Femur (tissue), 1 donor: ENCODE measurements around the gene HLA-F.

Source experiments
- DNase-seq: peaks from one replicate; pipeline ENCODE4 v3.0.0-alpha.2; 2017

Gene HLA-F

GRCh38 chr6:29724937-29725869 is 2.0 kb downstream of the HLA-F start:
- no peak for DNase-seq

GRCh38 chr6:29726001-29726400 is 2.8 kb downstream of the HLA-F start:
- DNase-seq: no peak

GRCh38 chr6:29726571-29727194 is 3.4 kb downstream of the HLA-F start:
- DNase-seq: no peak

GRCh38 chr6:29727637-29728036 is 4.4 kb downstream of the HLA-F start:
- no peak for DNase-seq

- no peak for DNase-seq
Measured at GRCh38 chr6:29728173-29728874, 5.1 kb downstream of the HLA-F start.

- no peak for DNase-seq
Measured at GRCh38 chr6:29728875-29729270, 5.6 kb downstream of the HLA-F start.

GRCh38 chr6:29729774-29730328 is 6.6 kb downstream of the HLA-F start:
- DNase-seq: no peak

- no peak for DNase-seq
Measured at GRCh38 chr6:29730575-29731126, 7.4 kb downstream of the HLA-F start.

- no peak for DNase-seq
Measured at GRCh38 chr6:29731281-29731680, 8.0 kb downstream of the HLA-F start.

- DNase-seq: no peak
Measured at GRCh38 chr6:29733057-29733456, 9.8 kb downstream of the HLA-F start.

GRCh38 chr6:29734046-29735018 is 11.1 kb downstream of the HLA-F start:
- no peak for DNase-seq

- no peak for DNase-seq
Measured at GRCh38 chr6:29736563-29736962, 13.3 kb downstream of the HLA-F start.

GRCh38 chr6:29737707-29738630 is 14.7 kb downstream of the HLA-F start:
- peak; percentile 55 for DNase-seq

- DNase-seq: no peak
Measured at GRCh38 chr6:29739136-29739881, 16.1 kb downstream of the HLA-F start.

GRCh38 chr6:29739882-29740261 is 16.6 kb downstream of the HLA-F start:
- DNase-seq: no peak

GRCh38 chr6:29741592-29741991 is 18.4 kb downstream of the HLA-F start:
- no peak for DNase-seq

- no peak for DNase-seq
Measured at GRCh38 chr6:29742127-29742526, 18.9 kb downstream of the HLA-F start.

GRCh38 chr6:29743025-29743424 is 19.8 kb downstream of the HLA-F start:
- no peak for DNase-seq

- no peak for DNase-seq
Measured at GRCh38 chr6:29743568-29743967, 20.3 kb downstream of the HLA-F start.

GRCh38 chr6:29744131-29744530 is 20.9 kb downstream of the HLA-F start:
- DNase-seq: no peak
